GM21367 (cell line): Measurements from ENCODE around the gene IPMK.
A peak's percentile ranks its signal among the peaks of the same experiment; 100 is the strongest.
"Not testable (repeated sequence)": the region's sequence is repeated elsewhere in the genome, so short reads cannot be mapped to it uniquely, and the experiment has no call there.

Experiments used
- ATAC-seq: cut with Tn5 transposase; IDR thresholded peaks from one replicate; pipeline ENCODE4 v1.9.1; 2021; ENCODE audit not compliant: unreplicated experiment

Gene IPMK

GRCh38 chr10:58268454-58268945 lies 806 bp upstream of the IPMK start:
- peak; percentile 0 for ATAC-seq

- no peak for ATAC-seq
These were observed 625 bp downstream of the IPMK start for GRCh38 chr10:58266826-58267712.

- peak; percentile 18 for ATAC-seq
These were observed 1.5 kb downstream of the IPMK start for GRCh38 chr10:58266003-58266825.

GRCh38 chr10:58265249-58265648 lies 2.4 kb downstream of the IPMK start:
- ATAC-seq, result no peak

- no peak for ATAC-seq
These were observed 2.9 kb downstream of the IPMK start for GRCh38 chr10:58264780-58265179.

- no peak for ATAC-seq
These were observed 4.9 kb downstream of the IPMK start for GRCh38 chr10:58262766-58263165.

- ATAC-seq, result no peak
These were observed 7.4 kb downstream of the IPMK start for GRCh38 chr10:58260334-58260733.

GRCh38 chr10:58258977-58259692 lies 8.6 kb downstream of the IPMK start:
- ATAC-seq, result no peak

GRCh38 chr10:58256013-58256780 lies 11.5 kb downstream of the IPMK start:
- ATAC-seq, result not testable (repeated sequence)

GRCh38 chr10:58254644-58255043 lies 13.1 kb downstream of the IPMK start:
- no peak for ATAC-seq

GRCh38 chr10:58253184-58253583 lies 14.5 kb downstream of the IPMK start:
- ATAC-seq, result no peak

GRCh38 chr10:58244666-58245065 lies 23.0 kb downstream of the IPMK start:
- ATAC-seq, result not testable (repeated sequence)

GRCh38 chr10:58244242-58244641 lies 23.5 kb downstream of the IPMK start:
- ATAC-seq, result not testable (repeated sequence)

- not testable (repeated sequence) for ATAC-seq
These were observed 23.9 kb downstream of the IPMK start for GRCh38 chr10:58243801-58244200.

- no peak for ATAC-seq
These were observed 24.4 kb downstream of the IPMK start for GRCh38 chr10:58243269-58243668.

- no peak for ATAC-seq
These were observed 26.3 kb downstream of the IPMK start for GRCh38 chr10:58241346-58241745.

- no peak for ATAC-seq
These were observed 27.2 kb downstream of the IPMK start for GRCh38 chr10:58240531-58240930.

GRCh38 chr10:58239561-58240169 lies 28.0 kb downstream of the IPMK start:
- ATAC-seq, result no peak

GRCh38 chr10:58237014-58237834 lies 30.5 kb downstream of the IPMK start:
- ATAC-seq, result no peak
